Activated CD8-positive, alpha-beta memory T cell treated with anti-CD3 and anti-CD28 coated beads for 24 hours (primary cell): ENCODE data around the gene MS4A6E.
"Not testable (repeated sequence)": the region's sequence is repeated elsewhere in the genome, so short reads cannot be mapped to it uniquely, and the experiment has no call there.

Experiments used
- DNase-seq: peaks from one replicate; pipeline ENCODE4 v3.0.0-alpha.2; 2020

The MS4A6E gene

DNA sequence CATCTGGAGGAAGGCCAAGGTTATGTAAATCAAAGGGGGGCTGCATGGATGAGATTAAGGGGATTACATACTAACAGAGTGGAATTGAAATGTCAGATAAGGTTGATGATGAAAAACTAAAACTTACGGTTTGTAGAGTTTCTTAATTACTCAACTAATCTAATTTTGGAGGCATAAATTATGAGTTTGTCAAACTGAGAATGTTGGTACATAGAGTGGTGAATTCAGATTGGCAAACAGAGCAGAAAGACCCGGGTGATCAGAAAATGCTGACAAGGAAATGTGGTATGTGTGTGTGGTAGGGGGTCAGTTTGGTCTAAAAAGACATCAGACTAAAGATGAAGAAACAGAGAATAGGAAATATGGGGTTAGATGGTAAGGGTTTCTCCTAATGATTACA is 11.0 kb downstream of the MS4A6E start:
- no peak for DNase-seq

DNA sequence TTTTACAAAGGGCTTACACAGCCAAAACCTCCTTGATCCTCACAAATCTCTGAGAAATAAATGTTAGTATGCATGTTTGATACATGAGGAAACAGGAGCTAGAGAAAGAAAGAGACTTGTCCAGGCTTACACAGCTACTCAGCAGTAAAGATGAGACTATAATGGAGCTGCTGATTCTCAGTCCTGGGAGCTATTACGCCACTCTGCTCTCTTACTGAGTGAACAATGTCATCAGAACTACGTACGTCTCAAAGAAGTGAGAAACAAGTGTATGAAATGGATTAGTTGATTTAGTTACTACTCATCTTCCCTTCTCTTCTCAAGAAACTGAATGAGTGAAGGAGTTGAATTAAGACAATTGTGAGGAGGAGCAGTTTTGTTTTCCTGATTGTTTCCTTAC is 12.3 kb downstream of the MS4A6E start:
- DNase-seq, result no peak

DNA sequence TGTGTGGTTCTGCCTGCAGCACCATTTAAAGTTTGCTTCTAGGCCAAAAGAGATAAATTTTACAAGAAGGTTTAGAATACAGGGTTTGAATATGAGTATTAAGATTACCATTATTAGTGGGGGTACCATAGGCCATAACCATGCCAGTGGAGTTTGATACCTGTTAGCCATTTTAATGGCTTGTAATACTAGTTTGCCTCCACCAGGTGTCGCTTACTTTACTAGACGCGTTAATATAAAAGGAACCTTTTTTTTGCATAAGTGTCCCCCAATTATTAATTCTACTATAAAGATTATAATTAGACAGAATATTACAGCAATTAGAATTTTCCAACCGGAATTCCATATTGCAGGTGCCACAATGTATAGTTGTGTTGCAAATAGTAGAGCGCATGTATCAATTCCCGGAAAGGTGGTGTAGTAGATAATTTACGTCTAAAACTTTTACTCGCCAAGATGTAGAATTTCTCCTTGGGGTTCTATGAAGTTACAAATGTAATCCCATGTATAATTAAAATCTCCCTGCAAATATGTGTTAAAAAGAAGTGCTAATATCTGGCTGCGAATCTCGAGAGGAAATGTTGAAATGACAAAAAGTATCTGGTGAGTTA is 16.1 kb downstream of the MS4A6E start:
- DNase-seq, result no peak

DNA sequence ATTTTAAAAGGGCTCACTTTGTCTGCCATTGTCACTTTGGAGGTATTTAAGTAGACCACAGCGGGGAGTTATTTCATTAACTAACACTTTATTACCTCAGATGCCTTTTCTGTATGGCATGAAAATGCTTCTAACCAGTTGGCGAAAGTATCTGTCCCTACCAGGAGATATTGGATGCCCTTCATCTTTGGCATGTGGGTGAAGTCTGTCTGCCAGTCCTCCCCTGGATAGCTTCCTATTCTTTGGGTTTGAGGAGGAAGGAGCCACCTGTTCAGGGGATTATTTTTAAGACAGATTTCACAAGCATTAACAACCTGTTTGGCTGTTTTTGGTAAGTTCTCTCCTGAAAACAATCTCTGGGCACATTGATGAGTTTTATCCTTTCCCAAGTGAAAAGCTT is 17.1 kb downstream of the MS4A6E start:
- DNase-seq, result no peak

DNA sequence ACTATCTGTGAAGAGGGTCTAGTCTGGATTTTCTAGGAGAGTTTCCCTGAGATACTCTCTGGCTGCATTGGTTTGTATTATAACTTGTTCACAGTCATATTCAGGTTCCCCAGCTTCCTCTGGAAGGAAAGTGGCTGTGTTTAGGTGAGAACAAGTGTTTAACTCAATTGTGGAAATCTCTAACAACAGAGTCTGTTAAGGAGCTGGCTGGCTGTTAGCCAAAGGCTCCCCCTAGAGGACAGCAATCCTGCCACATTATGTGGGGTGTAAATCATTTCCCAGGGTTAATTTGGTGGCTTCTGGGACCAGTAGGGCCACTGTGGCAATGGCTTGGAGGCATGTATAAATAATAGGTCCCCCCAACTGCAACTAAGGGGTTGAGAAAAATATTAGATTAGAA is 18.4 kb downstream of the MS4A6E start:
- DNase-seq, result no peak

DNA sequence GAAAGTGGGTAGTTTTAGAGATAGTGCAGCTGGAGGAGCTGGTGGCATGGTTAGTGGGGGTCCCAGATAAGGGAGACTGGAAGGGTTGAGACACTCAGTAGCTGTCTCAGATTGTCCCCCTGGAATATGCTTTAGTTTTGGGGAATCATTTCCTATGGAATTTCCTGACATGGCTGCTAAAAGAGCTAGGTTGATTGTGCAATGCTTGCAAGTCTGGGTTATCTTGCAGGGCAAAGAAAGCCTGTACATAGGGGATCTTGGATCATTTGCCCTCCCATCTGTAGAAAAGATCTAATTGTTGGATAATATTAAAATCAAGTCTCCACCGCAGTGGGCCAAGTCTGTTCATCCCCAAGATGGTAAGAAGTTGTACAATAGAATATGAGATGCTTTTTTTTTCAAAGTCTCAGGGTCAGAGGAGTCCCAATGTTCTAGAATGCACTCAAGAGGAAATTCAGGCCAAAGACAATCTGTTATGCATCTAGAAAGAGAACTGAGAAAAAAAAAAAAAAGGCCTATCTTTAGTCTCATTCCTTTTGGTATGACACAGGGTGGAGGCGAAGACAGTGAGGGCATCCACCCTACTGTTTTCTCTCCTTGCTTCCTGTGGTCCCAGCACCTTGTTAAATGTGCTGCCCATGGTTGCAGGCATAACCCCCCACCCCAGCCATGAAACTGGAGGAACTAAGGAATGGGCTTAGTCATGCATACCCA is 20.2 kb downstream of the MS4A6E start:
- no peak for DNase-seq

DNA sequence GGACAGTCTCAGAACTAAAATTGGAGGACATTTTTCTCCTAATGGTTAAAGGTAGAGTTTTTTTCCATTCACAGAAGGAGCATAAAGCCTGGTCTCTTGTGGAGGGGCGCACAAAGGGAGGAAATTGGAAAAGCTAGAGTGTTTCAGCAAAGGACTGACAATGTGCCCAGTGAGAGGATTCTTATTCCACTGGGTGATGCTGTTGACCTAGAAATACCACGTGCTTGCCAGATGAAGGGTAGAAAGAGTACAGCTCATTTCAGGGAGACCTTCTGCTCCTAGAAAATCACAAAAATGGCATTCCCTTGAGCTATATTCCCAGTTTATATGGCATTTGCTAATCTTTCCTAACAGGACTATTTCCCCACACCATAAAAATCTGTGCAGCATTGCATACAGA is 21.1 kb downstream of the MS4A6E start:
- DNase-seq, result no peak

DNA sequence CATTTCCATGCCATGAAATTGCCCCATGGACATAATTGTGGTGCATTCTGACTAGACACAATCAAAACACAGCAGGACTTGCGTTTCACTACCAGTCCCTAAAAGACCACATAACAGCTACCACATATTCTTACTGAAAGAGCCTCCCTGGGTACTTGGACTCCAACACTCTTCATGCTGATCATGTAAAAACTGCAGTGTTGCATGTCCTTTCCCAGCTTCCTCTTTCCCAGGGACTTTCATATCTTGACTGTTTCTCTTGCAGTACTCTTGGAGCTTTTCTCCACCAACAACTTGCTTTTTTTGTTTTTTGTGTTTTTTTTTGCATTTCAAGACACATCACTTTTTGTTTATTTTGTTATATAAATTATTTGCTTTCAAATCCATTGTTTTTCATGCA is 22.9 kb downstream of the MS4A6E start:
- DNase-seq, result no peak

DNA sequence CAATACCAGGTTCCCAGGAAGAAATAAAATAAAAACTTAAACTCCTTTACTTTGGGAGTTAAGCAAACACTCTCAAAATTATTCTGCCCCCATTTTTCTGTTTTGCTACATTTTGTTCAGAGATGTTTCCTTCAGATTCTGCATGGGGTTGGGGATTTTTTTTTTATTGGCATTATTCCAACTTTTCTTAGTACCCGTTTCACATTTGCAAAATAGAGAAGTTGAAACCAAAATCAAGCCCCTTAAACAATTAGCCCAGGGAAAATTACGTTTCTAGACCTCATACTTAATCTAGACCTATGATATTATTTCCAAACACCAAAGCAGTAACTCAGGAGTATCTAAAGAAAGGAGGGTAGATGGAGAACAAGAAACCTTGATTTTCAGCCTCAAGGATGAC is 30.7 kb downstream of the MS4A6E start:
- no peak for DNase-seq

DNA sequence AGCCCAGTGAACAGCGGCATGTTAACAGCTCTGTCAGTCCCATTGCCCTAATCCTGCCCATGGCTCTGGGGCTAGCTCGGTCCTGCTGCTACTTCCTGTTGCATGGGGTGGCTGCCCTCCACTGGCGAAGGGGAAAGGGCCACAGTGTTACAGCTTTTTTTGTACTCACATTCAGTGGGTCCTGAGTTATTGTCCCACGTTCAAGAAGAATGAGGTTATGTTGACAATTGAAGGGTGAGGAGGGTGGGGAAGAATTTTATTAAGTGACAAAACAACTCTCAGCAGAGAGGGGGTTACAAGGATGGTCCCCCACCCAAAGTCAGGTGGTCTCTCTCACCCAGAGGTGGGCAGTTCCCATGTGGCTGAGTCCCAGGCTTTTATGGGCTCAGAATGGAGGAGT is 33.6 kb downstream of the MS4A6E start:
- no peak for DNase-seq

DNA sequence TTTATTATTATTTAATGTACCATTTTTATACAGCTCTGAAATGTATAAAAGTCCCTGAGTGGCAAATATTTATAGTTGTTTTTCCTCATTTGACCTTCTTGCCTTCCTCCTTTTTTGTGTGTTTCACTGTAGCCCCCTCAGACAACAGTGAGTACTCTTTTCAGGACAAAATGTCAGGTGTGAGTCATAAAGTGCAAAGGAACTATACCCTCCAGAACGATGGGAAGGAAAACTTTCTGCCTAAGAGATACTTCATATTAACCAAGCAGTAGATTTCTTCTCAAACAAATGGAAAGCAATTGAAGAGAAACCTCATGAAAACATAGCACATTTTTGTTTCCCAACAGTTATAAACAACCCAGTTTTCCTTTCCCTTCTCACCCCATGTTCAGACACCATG is 35.2 kb downstream of the MS4A6E start:
- DNase-seq, result no peak

DNA sequence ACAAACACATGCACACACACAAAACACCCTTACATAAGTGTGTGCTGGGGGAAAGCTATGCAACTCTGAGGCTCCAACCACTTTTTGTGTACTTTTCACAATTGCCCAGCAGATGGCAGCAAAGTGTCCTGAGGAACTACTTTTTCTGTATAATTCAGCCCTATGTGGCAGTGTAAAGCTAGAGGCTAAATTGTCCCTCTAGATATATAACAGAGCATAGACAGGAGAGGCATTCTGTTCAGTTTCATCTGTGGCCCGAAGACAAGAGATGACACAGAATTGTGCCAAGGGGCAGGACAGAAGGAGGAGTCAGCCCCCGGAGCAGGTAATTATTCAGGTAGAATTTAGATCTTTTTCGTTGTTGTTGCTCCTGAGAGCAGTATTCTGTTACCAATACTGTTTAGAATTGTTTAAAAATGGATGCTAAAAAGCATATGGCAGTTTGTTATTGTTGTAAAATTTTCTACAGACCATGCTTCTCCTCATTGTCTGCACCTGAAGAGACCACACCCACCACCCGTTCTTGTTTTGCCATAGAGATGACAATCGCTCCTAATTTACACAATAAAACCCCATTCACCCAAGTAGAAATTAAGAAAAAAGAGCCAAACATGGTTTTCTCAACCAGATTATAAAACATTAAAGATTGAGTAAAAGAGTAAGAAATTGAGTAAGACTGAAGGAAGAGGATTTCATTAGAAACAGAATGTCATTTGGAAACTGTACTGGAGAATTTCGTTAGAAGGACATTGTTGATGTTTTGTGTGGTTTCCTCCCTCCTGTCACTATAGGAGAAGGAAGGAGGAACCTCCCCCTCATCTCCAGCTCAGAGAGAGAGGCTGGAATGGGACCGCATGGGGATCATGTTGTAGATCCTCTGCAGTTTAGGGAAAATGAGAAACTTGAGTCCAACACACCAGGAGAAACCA is 36.8 kb downstream of the MS4A6E start:
- DNase-seq, result peak; percentile 77

DNA sequence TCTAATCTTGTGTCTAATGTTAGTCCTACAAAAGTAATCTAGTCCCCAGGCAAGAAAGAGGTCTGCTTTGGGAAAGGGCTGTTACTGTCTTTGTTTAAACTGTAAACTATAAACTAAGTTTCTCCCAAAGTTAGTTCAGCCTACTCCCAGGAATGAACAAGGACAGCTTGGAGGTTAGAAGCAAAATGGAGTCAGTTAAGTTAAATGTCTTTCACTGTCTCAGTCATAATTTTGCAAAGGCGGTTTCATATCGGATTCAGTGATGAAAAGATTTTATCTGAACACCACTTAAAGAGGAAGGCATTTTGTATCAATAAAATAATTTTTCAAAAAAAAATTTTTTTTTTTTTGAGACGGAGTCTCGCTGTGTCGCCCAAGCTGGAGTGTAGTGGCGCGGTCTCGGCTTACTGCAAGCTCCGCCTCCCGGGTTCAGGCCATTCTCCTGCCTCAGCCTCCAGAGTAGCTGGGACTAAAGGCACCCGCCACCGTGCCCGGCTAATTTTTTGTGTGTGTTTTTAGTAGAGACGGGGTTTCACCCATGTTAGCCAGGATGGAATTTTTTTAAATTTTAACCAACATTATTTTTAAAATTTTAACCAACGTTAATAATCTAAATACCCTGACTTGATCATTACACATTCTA is 39.3 kb downstream of the MS4A6E start:
- DNase-seq, result not testable (repeated sequence)

DNA sequence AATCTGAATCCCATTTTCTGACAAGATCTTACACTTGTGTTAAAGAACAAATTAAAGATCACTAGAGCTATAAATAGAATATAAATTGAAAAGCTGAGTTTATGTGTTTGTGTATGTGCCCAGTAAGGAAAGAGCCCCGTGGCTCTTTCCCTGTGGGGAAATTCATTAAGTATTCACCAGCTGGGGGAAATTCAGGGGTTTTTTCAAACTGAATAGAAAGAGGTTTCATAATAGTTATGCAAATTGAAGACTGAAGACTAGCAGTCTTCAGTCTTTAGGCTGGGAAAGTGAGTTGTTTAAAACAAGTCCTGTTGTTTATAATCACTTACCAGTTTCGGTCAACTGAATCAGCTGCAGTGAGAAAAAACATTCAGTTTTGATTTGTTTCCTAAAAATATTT is 40.0 kb downstream of the MS4A6E start:
- DNase-seq, result no peak

DNA sequence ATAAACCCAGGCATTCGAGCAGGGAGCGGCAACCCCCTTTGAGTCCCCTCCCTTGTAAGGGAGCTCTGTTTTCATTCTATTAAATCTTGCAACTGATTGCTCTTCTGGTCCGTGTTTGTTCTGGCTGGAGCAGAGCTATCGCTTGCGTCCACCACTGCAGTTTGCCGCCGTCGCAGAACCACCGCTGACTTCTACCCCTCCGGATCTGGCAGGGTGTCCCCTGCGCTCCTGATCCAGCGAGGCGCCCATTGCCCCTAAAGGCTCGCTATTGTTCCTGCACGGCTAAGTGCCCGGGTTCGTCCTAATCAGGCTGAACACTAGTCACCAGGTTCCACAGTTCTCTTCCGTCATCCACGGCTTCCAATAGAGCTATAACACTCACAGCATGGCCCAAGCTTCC is 40.8 kb downstream of the MS4A6E start:
- no peak for DNase-seq

DNA sequence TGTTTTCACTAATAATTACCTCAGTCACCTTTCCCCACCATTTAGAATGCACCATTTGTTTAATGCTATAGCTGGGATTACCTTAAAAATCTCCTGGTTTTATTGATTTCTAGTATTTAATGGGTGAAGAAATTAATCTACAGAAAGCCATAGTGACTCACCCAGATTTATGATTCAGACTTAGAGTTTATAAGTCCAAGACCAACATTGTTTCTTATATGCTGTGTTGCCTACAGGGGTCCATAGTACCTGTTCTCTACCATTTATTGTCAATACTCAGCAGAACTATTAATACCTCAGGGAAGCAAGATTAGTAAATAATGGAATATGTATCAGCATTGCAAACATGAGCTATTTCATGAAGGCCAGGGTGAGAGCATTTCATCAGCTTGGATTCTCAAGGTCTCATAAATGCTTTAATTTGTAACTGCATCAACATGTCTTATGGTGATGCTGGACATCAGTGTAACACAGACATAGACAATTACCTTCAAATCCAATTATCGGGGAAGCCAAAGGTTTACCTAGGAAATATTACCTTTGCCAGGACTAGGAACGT is 43.3 kb downstream of the MS4A6E start:
- no peak for DNase-seq

DNA sequence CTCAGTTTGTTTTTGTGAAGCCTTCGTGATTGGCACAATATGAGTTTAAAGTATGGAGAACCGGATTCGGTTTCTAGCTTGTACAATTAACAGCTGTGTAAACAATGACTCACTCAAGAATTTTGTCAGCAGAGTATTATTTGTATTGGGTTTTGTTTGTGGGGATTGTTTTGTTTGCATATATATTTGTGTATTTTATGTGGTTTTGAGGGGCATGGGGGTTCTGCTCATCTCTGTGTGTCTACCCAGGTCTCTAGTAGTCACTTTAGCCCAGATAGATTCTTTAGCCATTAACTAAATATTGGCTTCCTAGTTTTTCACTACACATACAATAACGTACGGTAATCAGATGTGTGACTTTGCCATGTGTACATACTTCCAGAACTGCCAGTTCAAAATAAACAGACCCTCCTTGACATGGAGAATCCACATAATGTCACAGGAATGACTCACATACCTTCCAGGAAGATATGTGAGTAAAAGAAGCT is 43.8 kb downstream of the MS4A6E start:
- no peak for DNase-seq

DNA sequence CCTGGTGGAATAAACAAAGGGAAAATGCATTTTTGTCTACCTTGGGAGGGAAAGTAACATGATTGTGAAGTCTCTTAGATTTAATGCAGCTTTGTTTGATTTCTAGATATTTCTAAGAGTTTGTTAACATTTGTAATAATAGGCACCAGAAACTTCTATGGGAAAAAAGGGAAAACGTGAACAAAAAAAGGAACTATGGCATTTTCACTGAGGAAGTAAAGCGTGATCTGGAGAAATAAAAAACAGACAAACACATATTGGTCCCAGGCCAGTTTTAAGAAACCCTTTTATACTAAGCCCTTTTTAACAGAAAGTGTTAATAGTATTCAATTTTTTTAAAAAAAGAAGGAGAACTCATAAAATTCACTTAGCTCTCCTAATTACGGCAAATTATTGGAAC is 44.3 kb downstream of the MS4A6E start:
- no peak for DNase-seq

DNA sequence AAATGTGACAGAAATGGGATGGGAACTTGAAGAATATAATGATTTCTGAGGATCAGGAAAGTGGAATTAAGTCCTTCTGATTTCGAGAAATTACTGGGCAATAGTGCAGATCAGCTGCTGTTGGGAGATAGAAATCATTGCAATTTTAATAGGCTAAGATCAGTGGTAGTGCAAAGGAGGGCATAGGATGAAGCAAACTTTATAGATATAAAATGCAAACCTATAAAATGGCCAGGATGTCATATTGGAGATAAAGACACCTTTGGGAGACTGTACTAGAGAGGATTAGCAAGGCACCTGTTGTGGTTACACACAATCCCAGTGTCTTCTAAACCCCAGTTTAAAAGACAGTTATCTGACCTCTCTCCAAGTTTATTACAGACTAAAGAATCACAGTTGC is 44.8 kb downstream of the MS4A6E start:
- no peak for DNase-seq

DNA sequence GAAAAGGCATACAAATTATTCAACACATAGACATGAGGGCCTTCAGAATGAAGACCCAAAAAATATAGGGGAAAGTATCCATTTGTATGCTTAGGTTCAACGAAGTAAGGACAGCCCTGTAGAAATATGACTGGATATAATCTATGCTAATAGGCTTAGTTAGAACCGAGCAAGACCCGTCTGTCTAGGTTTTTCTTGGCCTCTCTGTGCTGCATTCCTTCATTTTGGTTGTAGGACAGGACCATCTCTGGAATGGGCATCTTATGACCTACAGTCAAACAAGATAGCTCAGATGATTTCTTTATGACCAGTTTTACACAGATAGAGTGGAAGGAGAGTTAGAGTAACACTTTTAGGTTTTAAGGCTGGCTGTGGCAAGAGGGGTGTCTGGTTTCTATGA is 45.7 kb downstream of the MS4A6E start:
- no peak for DNase-seq

DNA sequence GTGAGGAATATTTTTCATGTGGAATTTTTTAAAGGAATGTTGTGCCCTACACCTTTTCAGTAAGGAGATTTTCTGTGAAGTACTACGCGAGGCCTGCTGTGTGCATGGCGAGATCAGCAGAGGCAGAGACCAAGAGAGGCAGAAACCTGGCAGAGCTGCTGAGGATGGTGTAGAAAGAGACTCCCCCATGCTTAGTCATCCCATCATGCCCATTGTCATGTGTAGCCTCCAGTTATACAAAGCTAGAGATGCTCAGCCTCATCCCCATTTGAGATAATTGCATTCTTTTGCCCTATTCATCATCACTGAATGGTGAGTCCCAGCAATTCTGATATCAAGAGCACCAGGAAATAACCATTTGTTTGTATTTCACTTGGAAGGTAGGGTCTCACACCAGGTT is 48.3 kb downstream of the MS4A6E start:
- DNase-seq, result no peak

DNA sequence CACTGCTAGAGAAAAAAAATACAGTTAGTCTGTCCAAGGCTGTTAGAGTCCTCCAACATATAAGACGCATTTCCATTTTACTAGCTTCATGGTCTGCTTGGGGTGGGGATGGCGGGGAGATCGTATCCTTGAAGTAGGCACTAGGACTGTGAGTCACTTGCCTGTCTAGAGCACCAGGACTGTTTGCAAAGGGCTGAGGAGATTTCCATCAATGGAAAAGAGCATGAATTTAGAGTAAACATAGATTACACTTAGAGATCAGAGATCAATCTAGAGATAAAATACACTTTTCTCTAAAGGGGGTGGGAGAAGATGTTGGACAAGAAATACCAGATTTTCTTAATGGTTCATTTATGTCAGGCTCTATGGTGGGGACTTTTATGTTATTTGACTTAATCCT is 49.5 kb downstream of the MS4A6E start:
- DNase-seq, result no peak
